Stimulated activated CD4-positive, alpha-beta T cell treated with anti-CD3 and anti-CD28 coated beads, Interleukin-4, amount 100 ng/mL, for 48 hours (primary cell): ENCODE results near the gene SDK1.

Source experiments
- DNase-seq, 2 donors: peaks; one replicate each; pipeline ENCODE4 v3.0.0-alpha.2; 2020; ENCODE audit warnings: low read depth in 2 of 2

The SDK1 gene

GRCh38 chr7:4135301-4135700 is 834.2 kb downstream of the SDK1 start:
- DNase-seq = no peak

- DNase-seq = no peak
These were observed 835.0 kb downstream of the SDK1 start for GRCh38 chr7:4136036-4136435.

GRCh38 chr7:4136501-4137110 is 835.6 kb downstream of the SDK1 start:
- no peak for DNase-seq

GRCh38 chr7:4137552-4137951 is 836.5 kb downstream of the SDK1 start:
- no peak for DNase-seq

- no peak for DNase-seq
These were observed 837.8 kb downstream of the SDK1 start for GRCh38 chr7:4138866-4139265.

- no peak for DNase-seq
These were observed 838.9 kb downstream of the SDK1 start for GRCh38 chr7:4139656-4140625.

GRCh38 chr7:4140933-4141332 is 839.9 kb downstream of the SDK1 start:
- DNase-seq = no peak

- DNase-seq = no peak
These were observed 842.0 kb downstream of the SDK1 start for GRCh38 chr7:4143006-4143405.

GRCh38 chr7:4143511-4144171 is 842.6 kb downstream of the SDK1 start:
- no peak for DNase-seq

- DNase-seq = no peak
These were observed 843.2 kb downstream of the SDK1 start for GRCh38 chr7:4144172-4144701.

- no peak for DNase-seq
These were observed 843.9 kb downstream of the SDK1 start for GRCh38 chr7:4144811-4145510.

GRCh38 chr7:4145576-4145975 is 844.5 kb downstream of the SDK1 start:
- DNase-seq = no peak

- no peak for DNase-seq
These were observed 847.0 kb downstream of the SDK1 start for GRCh38 chr7:4147926-4148620.

GRCh38 chr7:4149236-4149635 is 848.2 kb downstream of the SDK1 start:
- DNase-seq = no peak

- DNase-seq = no peak
These were observed 848.6 kb downstream of the SDK1 start for GRCh38 chr7:4149645-4150044.

- no peak for DNase-seq
These were observed 849.7 kb downstream of the SDK1 start for GRCh38 chr7:4150731-4151130.

GRCh38 chr7:4151524-4151923 is 850.5 kb downstream of the SDK1 start:
- DNase-seq = no peak

GRCh38 chr7:4151926-4152549 is 851.0 kb downstream of the SDK1 start:
- no peak for DNase-seq

- DNase-seq = no peak
These were observed 854.0 kb downstream of the SDK1 start for GRCh38 chr7:4154882-4155535.

- no peak for DNase-seq
These were observed 855.1 kb downstream of the SDK1 start for GRCh38 chr7:4156190-4156589.
